ENCODE measurements around the gene PCDH9. TPM values are rescaled to one million over a fixed set of nuclear protein-coding genes. Genes with fewer than 3 reads are reported as not detected.

Gene PCDH9
- total and polyA plus RNA-seq, 5 donors from 2014 or later: 0.08 to 0.77 (median 0.09) TPM

- Histone ChIP-seq H3K27me3 (ENCODE audit: control insufficient read depth, insufficient read depth, low read length) (no peaks in the 10 kb centered on the region), H3K27ac (ENCODE audit: insufficient read depth, low read length, poor library complexity, severe bottlenecking) (no peak overlapping the region), H3K36me3 (ENCODE audit: control insufficient read depth, insufficient read depth, low read length) (no peaks in the 10 kb centered on the region), H3K4me3 (ENCODE audit: low read depth, low read length) (no peak overlapping the region), H3K9me3 (ENCODE audit: control insufficient read depth in 2 of 2, low read length in 2 of 2) (peaks cover 0 to 3% of the 10 kb centered on the region in 2 experiments), H3K4me1 (ENCODE audit: control insufficient read depth, insufficient read depth, low read length, poor library complexity, severe bottlenecking) (no peaks in the 10 kb centered on the region)
- Mint-ChIP-seq H3K27me3 (no peaks in the 10 kb centered on the region), H3K36me3 (no peaks in the 10 kb centered on the region), H3K27ac (no peak overlapping the region), H3K4me1 (peaks cover 0 to 3% (median 0%) of the 10 kb centered on the region in 4 donors), H3K9me3 (peaks cover 0 to 25% (median 8%) of the 10 kb centered on the region in 7 donors), H3K4me3 (no peak overlapping the region)
- no peak for DNase-seq
- no peak for ATAC-seq (ENCODE audit: low read depth in 2 of 2)
These were observed 214.0 kb downstream of the PCDH9 start for GRCh38 chr13:67015976-67016600.

GRCh38 chr13:67014399-67014798 lies 215.7 kb downstream of the PCDH9 start:
- no peaks in the 10 kb centered on the region for H3K27me3 ChIP-seq (ENCODE audit: control insufficient read depth, insufficient read depth, low read length)
- no peaks in the 10 kb centered on the region for H3K36me3 Mint-ChIP-seq
- H3K4me3 Mint-ChIP-seq: no peak overlapping the region
- H3K27me3 Mint-ChIP-seq: no peaks in the 10 kb centered on the region
- ATAC-seq (ENCODE audit: low read depth in 2 of 2) (no peak), DNase-seq (no peak)
- no peak overlapping the region for H3K27ac ChIP-seq (ENCODE audit: insufficient read depth, low read length, poor library complexity, severe bottlenecking)
- H3K36me3 ChIP-seq (ENCODE audit: control insufficient read depth, insufficient read depth, low read length): no peaks in the 10 kb centered on the region
- no peaks in the 10 kb centered on the region for H3K4me1 ChIP-seq (ENCODE audit: control insufficient read depth, insufficient read depth, low read length, poor library complexity, severe bottlenecking)
- H3K9me3 Mint-ChIP-seq: peaks cover 0 to 18% (median 9%) of the 10 kb centered on the region in 7 donors
- no peak overlapping the region for H3K27ac Mint-ChIP-seq
- peaks cover 0 to 3% of the 10 kb centered on the region in 2 experiments for H3K9me3 ChIP-seq (ENCODE audit: control insufficient read depth in 2 of 2, low read length in 2 of 2)
- H3K4me1 Mint-ChIP-seq: no peaks in the 10 kb centered on the region
- H3K4me3 ChIP-seq (ENCODE audit: low read depth, low read length): no peak overlapping the region

DNA sequence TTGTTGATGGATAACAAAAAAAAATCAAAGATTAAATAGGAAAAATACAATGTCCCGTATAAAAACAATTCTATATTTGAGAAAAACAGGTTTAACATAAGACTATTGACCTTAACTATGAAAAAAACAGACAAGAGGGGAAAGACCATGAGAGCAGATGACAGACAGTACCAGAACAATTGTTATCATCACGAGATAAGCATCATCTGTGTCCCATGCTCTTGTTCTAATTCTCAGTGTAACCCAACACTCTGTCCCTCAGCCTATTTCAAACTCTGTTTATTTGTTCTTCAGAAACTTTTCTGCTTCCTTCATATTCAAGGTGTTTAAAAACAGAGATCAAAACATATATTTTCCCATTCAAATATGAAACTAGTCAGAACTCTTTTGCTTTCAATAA lies 216.4 kb downstream of the PCDH9 start:
- Histone ChIP-seq H3K4me3 (ENCODE audit: low read depth, low read length) (no peak overlapping the region), H3K4me1 (ENCODE audit: control insufficient read depth, insufficient read depth, low read length, poor library complexity, severe bottlenecking) (no peaks in the 10 kb centered on the region), H3K27me3 (ENCODE audit: control insufficient read depth, insufficient read depth, low read length) (no peaks in the 10 kb centered on the region), H3K9me3 (ENCODE audit: control insufficient read depth in 2 of 2, low read length in 2 of 2) (peaks cover 0 to 3% of the 10 kb centered on the region in 2 experiments), H3K36me3 (ENCODE audit: control insufficient read depth, insufficient read depth, low read length) (no peaks in the 10 kb centered on the region), H3K27ac (ENCODE audit: insufficient read depth, low read length, poor library complexity, severe bottlenecking) (no peak overlapping the region)
- H3K9me3 Mint-ChIP-seq: peaks cover 0 to 18% (median 9%) of the 10 kb centered on the region in 7 donors
- H3K4me3 Mint-ChIP-seq: no peak overlapping the region
- H3K27me3 Mint-ChIP-seq: no peaks in the 10 kb centered on the region
- DNase-seq (no peak), ATAC-seq (ENCODE audit: low read depth in 2 of 2) (no peak)
- H3K36me3 Mint-ChIP-seq: no peaks in the 10 kb centered on the region
- no peaks in the 10 kb centered on the region for H3K4me1 Mint-ChIP-seq
- H3K27ac Mint-ChIP-seq: no peak overlapping the region

DNA sequence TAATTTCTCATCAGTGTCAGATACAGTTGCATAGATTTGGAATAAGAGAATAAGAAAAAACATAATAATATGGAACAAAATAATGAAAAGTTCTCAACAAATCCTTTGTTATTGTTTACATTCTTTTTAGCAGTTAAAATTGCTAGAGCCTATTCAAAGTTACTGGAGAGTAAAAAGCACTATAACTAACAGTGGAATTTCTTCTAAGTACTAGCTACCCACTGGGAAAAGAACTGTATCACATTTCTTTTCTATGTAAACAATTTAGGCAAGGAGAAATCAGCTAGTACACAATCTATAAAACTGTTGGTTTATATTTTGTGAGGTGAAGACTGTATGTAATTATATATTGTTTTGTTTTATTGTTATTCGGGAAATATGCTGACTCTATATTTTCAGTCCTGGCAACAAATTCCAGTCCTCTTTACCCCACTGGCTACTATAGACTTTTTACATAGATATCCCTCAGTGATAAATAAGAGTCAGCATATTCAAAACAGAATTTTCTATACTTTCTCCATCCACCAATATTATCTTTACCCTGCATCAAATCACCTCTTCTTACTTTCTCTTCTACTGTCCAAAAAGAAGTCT lies 222.0 kb downstream of the PCDH9 start:
- no peak overlapping the region for H3K4me3 Mint-ChIP-seq
- Histone ChIP-seq H3K4me3 (ENCODE audit: low read depth, low read length) (no peak overlapping the region), H3K27ac (ENCODE audit: insufficient read depth, low read length, poor library complexity, severe bottlenecking) (no peak overlapping the region), H3K27me3 (ENCODE audit: control insufficient read depth, insufficient read depth, low read length) (no peaks in the 10 kb centered on the region), H3K4me1 (ENCODE audit: control insufficient read depth, insufficient read depth, low read length, poor library complexity, severe bottlenecking) (no peaks in the 10 kb centered on the region), H3K36me3 (ENCODE audit: control insufficient read depth, insufficient read depth, low read length) (no peaks in the 10 kb centered on the region), H3K9me3 (ENCODE audit: control insufficient read depth in 2 of 2, low read length in 2 of 2) (no peaks in the 10 kb centered on the region)
- no peak for DNase-seq
- H3K9me3 Mint-ChIP-seq: peaks cover 0 to 10% (median 5%) of the 10 kb centered on the region in 7 donors
- no peaks in the 10 kb centered on the region for H3K36me3 Mint-ChIP-seq
- no peak for ATAC-seq (ENCODE audit: low read depth in 2 of 2)
- no peak overlapping the region for H3K27ac Mint-ChIP-seq
- H3K4me1 Mint-ChIP-seq: no peaks in the 10 kb centered on the region
- H3K27me3 Mint-ChIP-seq: no peaks in the 10 kb centered on the region

DNA sequence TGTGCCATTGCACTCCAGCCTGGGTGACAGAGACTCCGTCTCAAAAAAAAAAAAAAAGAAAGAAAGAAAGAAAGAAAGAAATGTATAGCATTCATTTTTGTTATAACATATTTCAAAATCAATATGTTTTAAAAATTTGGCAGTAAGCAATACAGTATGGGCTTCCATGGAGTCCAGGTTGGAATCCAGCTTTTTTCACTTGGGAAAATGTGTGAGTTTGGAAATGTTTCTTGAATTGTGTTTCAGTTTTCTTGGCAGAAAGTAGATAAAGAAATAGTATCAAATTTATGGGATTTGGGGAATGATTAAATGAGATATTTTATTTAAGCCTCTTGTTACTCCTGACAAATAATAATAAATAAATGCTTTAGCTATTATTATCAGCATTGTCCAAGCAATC lies 225.6 kb downstream of the PCDH9 start:
- Histone ChIP-seq H3K27ac (ENCODE audit: insufficient read depth, low read length, poor library complexity, severe bottlenecking) (no peak overlapping the region), H3K4me3 (ENCODE audit: low read depth, low read length) (no peak overlapping the region), H3K9me3 (ENCODE audit: control insufficient read depth in 2 of 2, low read length in 2 of 2) (no peaks in the 10 kb centered on the region), H3K36me3 (ENCODE audit: control insufficient read depth, insufficient read depth, low read length) (no peaks in the 10 kb centered on the region), H3K4me1 (ENCODE audit: control insufficient read depth, insufficient read depth, low read length, poor library complexity, severe bottlenecking) (no peaks in the 10 kb centered on the region), H3K27me3 (ENCODE audit: control insufficient read depth, insufficient read depth, low read length) (no peaks in the 10 kb centered on the region)
- H3K36me3 Mint-ChIP-seq: no peaks in the 10 kb centered on the region
- peaks cover 0 to 10% (median 4%) of the 10 kb centered on the region in 7 donors for H3K9me3 Mint-ChIP-seq
- H3K27ac Mint-ChIP-seq: no peak overlapping the region
- no peak for ATAC-seq (ENCODE audit: low read depth in 2 of 2)
- H3K27me3 Mint-ChIP-seq: no peaks in the 10 kb centered on the region
- no peak overlapping the region for H3K4me3 Mint-ChIP-seq
- no peaks in the 10 kb centered on the region for H3K4me1 Mint-ChIP-seq
- no peak for DNase-seq

DNA sequence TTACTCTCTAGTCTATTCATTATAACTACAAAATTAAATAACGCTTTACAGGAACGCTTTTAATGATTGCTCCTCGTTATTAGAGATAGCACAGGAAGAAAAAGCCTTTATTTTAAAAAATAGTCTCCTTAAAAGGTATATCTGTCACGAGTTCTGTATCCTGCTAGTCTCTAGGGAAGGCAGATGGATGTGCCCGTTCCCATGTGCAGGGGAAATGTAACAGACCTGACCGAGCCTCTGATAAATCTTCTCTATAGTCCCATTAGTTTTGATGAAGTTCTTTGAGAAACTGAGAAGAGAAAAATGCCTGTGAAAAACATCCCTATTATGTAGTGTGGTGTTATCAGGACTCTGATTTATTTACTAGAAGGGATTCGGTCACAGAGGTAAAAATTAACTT lies 226.4 kb downstream of the PCDH9 start:
- Histone ChIP-seq H3K4me3 (ENCODE audit: low read depth, low read length) (no peak overlapping the region), H3K27ac (ENCODE audit: insufficient read depth, low read length, poor library complexity, severe bottlenecking) (no peak overlapping the region), H3K36me3 (ENCODE audit: control insufficient read depth, insufficient read depth, low read length) (no peaks in the 10 kb centered on the region), H3K9me3 (ENCODE audit: control insufficient read depth in 2 of 2, low read length in 2 of 2) (no peaks in the 10 kb centered on the region), H3K4me1 (ENCODE audit: control insufficient read depth, insufficient read depth, low read length, poor library complexity, severe bottlenecking) (no peaks in the 10 kb centered on the region), H3K27me3 (ENCODE audit: control insufficient read depth, insufficient read depth, low read length) (no peaks in the 10 kb centered on the region)
- no peak overlapping the region for H3K27ac Mint-ChIP-seq
- H3K4me1 Mint-ChIP-seq: no peaks in the 10 kb centered on the region
- H3K4me3 Mint-ChIP-seq: no peak overlapping the region
- H3K36me3 Mint-ChIP-seq: no peaks in the 10 kb centered on the region
- H3K27me3 Mint-ChIP-seq: no peaks in the 10 kb centered on the region
- peaks cover 3 to 14% (median 7%) of the 10 kb centered on the region in 7 donors for H3K9me3 Mint-ChIP-seq
- ATAC-seq (ENCODE audit: low read depth in 2 of 2): no peak
- no peak for DNase-seq

- no peaks in the 10 kb centered on the region for H3K4me1 ChIP-seq (ENCODE audit: control insufficient read depth, insufficient read depth, low read length, poor library complexity, severe bottlenecking)
- Mint-ChIP-seq H3K27me3 (no peaks in the 10 kb centered on the region), H3K9me3 (peaks cover 3 to 18% (median 12%) of the 10 kb centered on the region in 7 donors), H3K36me3 (no peaks in the 10 kb centered on the region), H3K4me1 (no peaks in the 10 kb centered on the region), H3K4me3 (no peak overlapping the region), H3K27ac (no peak overlapping the region)
- peaks cover 0 to 2% of the 10 kb centered on the region in 2 experiments for H3K9me3 ChIP-seq (ENCODE audit: control insufficient read depth in 2 of 2, low read length in 2 of 2)
- no peak overlapping the region for H3K4me3 ChIP-seq (ENCODE audit: low read depth, low read length)
- ATAC-seq (ENCODE audit: low read depth in 2 of 2): no peak
- no peaks in the 10 kb centered on the region for H3K36me3 ChIP-seq (ENCODE audit: control insufficient read depth, insufficient read depth, low read length)
- H3K27me3 ChIP-seq (ENCODE audit: control insufficient read depth, insufficient read depth, low read length): no peaks in the 10 kb centered on the region
- H3K27ac ChIP-seq (ENCODE audit: insufficient read depth, low read length, poor library complexity, severe bottlenecking): no peak overlapping the region
- no peak for DNase-seq
These were observed 228.8 kb downstream of the PCDH9 start for GRCh38 chr13:67001363-67001762.

- Histone ChIP-seq H3K4me3 (ENCODE audit: low read depth, low read length) (no peak overlapping the region), H3K4me1 (ENCODE audit: control insufficient read depth, insufficient read depth, low read length, poor library complexity, severe bottlenecking) (no peaks in the 10 kb centered on the region), H3K9me3 (ENCODE audit: control insufficient read depth in 2 of 2, low read length in 2 of 2) (peaks cover 0 to 2% of the 10 kb centered on the region in 2 experiments), H3K27ac (ENCODE audit: insufficient read depth, low read length, poor library complexity, severe bottlenecking) (no peak overlapping the region), H3K27me3 (ENCODE audit: control insufficient read depth, insufficient read depth, low read length) (no peaks in the 10 kb centered on the region), H3K36me3 (ENCODE audit: control insufficient read depth, insufficient read depth, low read length) (no peaks in the 10 kb centered on the region)
- Mint-ChIP-seq H3K36me3 (no peaks in the 10 kb centered on the region), H3K27me3 (no peaks in the 10 kb centered on the region), H3K27ac (no peak overlapping the region), H3K9me3 (peaks cover 3 to 21% (median 13%) of the 10 kb centered on the region in 7 donors), H3K4me3 (no peak overlapping the region), H3K4me1 (no peaks in the 10 kb centered on the region)
- ATAC-seq (ENCODE audit: low read depth in 2 of 2) (no peak), DNase-seq (no peak)
These were observed 233.6 kb downstream of the PCDH9 start for GRCh38 chr13:66996503-66996902.

Data from CD4-positive, CD25-positive, alpha-beta regulatory T cell (primary cell).